Uterus (tissue), 4 donors: ENCODE results near the gene RAI14. TPM values are rescaled to one million over a fixed set of nuclear protein-coding genes. Genes with fewer than 3 reads are reported as not detected.

Source experiments
- DNase-seq, 2 donors: peaks; one replicate each; pipeline ENCODE4 v3.0.0-alpha.2; 2019 to 2020
- H3K27ac ChIP-seq, 2 donors: fragments of 200-600 bp; sonication (generic); 1 replicate in 1 of 2; 2 replicates in 1 of 2; pipeline ENCODE4 v1.5.1; 2016 to 2018
- H3K27me3 ChIP-seq, 2 donors: fragments of 200-600 bp; sonication (generic); one replicate each; pipeline ENCODE4 v1.5.1; 2018 to 2019; ENCODE audit warnings: control low read depth in 1 of 2
- H3K36me3 ChIP-seq, 2 donors: fragments of 200-600 bp; sonication (generic); one replicate each; pipeline ENCODE4 v1.5.1; 2019; ENCODE audit warnings: control low read depth in 1 of 2
- H3K4me1 ChIP-seq, 2 donors: fragments of 200-600 bp; sonication (generic); one replicate each; pipeline ENCODE4 v1.5.1; 2018 to 2019; ENCODE audit warnings: control low read depth in 1 of 2
- H3K4me3 ChIP-seq, 2 donors: fragments of 200-600 bp; sonication (generic); 1 replicate in 1 of 2; 2 replicates in 1 of 2; pipeline ENCODE4 v1.5.1; 2018 to 2019; ENCODE audit warnings: mild to moderate bottlenecking in 1 of 2
- H3K9me3 ChIP-seq, 2 donors: fragments of 200-600 bp; sonication (generic); one replicate each; pipeline ENCODE4 v1.5.1; 2019; ENCODE audit warnings: control low read depth in 1 of 2
- CTCF ChIP-seq, 4 experiments: fragments of 200-600 bp in 2 of 4; fragments of 450-650 bp in 2 of 4; sonication (generic) in 2 of 4; IDR thresholded peaks; one replicate each; pipeline ENCODE4 v1.5.1; 2016 to 2019; ENCODE audit warnings: antibody characterized with exemption in 4 of 4, mild to moderate bottlenecking in 2 of 4, moderate library complexity in 1 of 4
- POLR2A ChIP-seq, 2 donors: fragments of 450-650 bp; IDR thresholded peaks; one replicate each; pipeline ENCODE4 v1.6.1; 2016; ENCODE audit warnings: antibody characterized with exemption in 2 of 2, mild to moderate bottlenecking in 1 of 2, moderate library complexity in 1 of 2
- intact Hi-C: fragments of 100-400 bp; cut with DNase I; formaldehyde crosslinking; loops from one replicate; pipeline ENCODE4 v1.15.1; 2023; ENCODE audit warnings: low total_unique reads
- total RNA-seq, 4 donors: library from RNA; depleted of rRNA in 3 of 4; stranded (reverse); fragments of >200 nt in 3 of 4; gene quantifications; one replicate each; pipeline versions ENCODE4 v1.1.0 to v1.2.4, GENCODE V29; 2014 to 2023
- donor health status: DM: yes; HTN: yes; CAD: no.

Gene RAI14
- total RNA-seq, 4 donors from 2014 or later: 32.4 to 264 (median 117) TPM

DNA sequence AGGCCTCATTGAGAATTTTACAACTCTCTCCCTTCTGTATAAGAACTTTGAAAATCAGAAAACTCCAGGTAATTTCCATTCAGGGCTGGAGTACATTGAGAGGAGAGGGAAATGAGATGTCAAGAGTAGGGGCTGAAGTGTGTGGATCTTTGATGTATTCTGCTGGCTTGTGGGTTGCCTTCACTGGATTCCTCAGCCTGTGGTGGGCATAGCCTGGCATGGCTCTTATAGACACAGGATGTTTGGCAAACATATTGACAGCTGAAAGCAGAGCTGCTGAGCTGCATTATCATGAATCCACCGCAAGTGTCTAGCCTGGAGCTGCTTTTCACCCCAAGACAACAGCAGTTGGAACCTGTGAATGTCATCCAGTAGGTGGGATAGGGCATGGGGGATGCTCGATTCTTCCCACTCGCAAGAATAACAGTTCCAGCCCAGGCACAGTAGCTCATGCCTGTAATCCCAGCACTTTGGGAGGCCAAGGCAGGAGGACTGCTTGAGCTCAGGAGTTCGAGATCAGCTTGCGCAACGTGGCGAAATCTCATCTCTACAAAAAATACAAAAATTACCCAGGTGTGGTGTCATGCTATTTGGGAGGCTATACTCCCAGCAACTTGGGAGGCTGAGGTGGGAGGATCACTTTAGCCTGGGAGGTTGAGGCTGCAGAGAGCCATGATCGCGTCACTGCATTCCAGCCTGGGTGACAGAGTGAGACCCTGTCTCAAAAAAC lies 146.9 kb downstream of the RAI14 start:
- intact Hi-C loops: no loop called here
- H3K27me3 ChIP-seq: no peaks in the 10 kb centered on the region
- H3K27ac ChIP-seq: no peak overlapping the region
- H3K36me3 ChIP-seq: no peaks in the 10 kb centered on the region
- TF ChIP-seq POLR2A (IDR thresholded peaks at IDR 0.05) (no peak), CTCF (IDR thresholded peaks at IDR 0.05) (no peak)
- no peak overlapping the region for H3K4me3 ChIP-seq
- no peaks in the 10 kb centered on the region for H3K9me3 ChIP-seq
- no peaks in the 10 kb centered on the region for H3K4me1 ChIP-seq
- no peak for DNase-seq

- intact Hi-C loops: no loop called here
- Histone ChIP-seq H3K27ac (no peak overlapping the region), H3K27me3 (no peaks in the 10 kb centered on the region), H3K9me3 (no peaks in the 10 kb centered on the region), H3K4me1 (no peaks in the 10 kb centered on the region), H3K36me3 (no peaks in the 10 kb centered on the region), H3K4me3 (no peak overlapping the region)
- no peak for DNase-seq
- no peak for TF ChIP-seq POLR2A (IDR thresholded peaks at IDR 0.05)
- TF ChIP-seq CTCF (IDR thresholded peaks at IDR 0.05): no peak
These were observed 148.0 kb downstream of the RAI14 start for GRCh38 chr5:34803974-34804732.

GRCh38 chr5:34804913-34805312 lies 148.8 kb downstream of the RAI14 start:
- Histone ChIP-seq H3K27me3 (no peaks in the 10 kb centered on the region), H3K4me1 (no peaks in the 10 kb centered on the region), H3K4me3 (no peak overlapping the region), H3K36me3 (no peaks in the 10 kb centered on the region), H3K27ac (no peak overlapping the region), H3K9me3 (no peaks in the 10 kb centered on the region)
- intact Hi-C loops: no loop called here
- DNase-seq: no peak
- no peak for TF ChIP-seq CTCF (IDR thresholded peaks at IDR 0.05)
- no peak for TF ChIP-seq POLR2A (IDR thresholded peaks at IDR 0.05)

DNA sequence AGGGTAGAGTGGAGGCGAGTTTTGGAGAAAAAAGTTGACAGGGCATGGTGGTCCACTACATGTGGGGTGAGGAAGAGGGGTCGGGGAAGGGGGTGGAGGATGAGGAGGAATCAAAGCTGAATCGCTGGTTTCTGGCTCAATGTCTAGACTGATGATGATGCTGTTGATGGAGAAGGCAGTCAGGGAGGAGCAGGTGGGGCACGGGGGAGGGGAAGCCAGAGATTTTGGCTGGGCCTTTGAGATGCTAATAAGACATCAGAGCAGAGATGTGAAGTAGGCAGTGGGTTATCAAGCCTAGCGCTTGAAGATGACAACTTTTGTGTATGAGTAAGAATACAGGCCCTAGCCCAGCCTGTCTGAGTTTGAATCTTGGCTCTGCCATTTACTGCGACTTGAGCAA lies 150.4 kb downstream of the RAI14 start:
- Histone ChIP-seq H3K27me3 (no peaks in the 10 kb centered on the region), H3K27ac (no peak overlapping the region), H3K4me1 (no peaks in the 10 kb centered on the region), H3K36me3 (no peaks in the 10 kb centered on the region), H3K4me3 (no peak overlapping the region), H3K9me3 (no peaks in the 10 kb centered on the region)
- TF ChIP-seq POLR2A (IDR thresholded peaks at IDR 0.05) (no peak), CTCF (IDR thresholded peaks at IDR 0.05) (no peak)
- intact Hi-C loops: no loop called here
- DNase-seq: no peak

DNA sequence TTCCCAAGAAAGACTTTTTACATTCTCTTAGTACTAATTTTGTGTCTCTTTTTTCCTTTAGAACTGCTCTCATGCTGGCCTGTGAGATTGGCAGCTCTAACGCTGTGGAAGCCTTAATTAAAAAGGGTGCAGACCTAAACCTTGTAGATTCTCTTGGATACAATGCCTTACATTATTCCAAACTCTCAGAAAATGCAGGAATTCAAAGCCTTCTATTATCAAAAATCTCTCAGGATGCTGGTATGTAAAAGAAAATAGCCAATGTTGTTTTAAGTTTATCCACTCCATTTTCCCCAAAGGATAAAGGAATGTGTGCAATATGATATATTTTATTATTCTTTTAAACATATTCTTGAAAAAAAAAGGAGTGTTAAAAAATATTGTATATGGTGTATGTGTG lies 155.6 kb downstream of the RAI14 start:
- H3K4me1 ChIP-seq: no peaks in the 10 kb centered on the region

More for the DNA sequence above, 155.6 kb downstream of the RAI14 start:
- no peak overlapping the region for H3K27ac ChIP-seq
- no peaks in the 10 kb centered on the region for H3K36me3 ChIP-seq
- TF ChIP-seq POLR2A (IDR thresholded peaks at IDR 0.05) (no peak), CTCF (IDR thresholded peaks at IDR 0.05) (no peak)
- no peak for DNase-seq
- H3K4me3 ChIP-seq: no peak overlapping the region
- no peaks in the 10 kb centered on the region for H3K9me3 ChIP-seq
- intact Hi-C loops: no loop called here
- H3K27me3 ChIP-seq: no peaks in the 10 kb centered on the region
